Hepatocyte (in vitro differentiated cells): Measurements from ENCODE around the gene CFAP65. TPM values are rescaled to one million over a fixed set of nuclear protein-coding genes. Genes with fewer than 3 reads are reported as not detected.

ENCODE experiments used
- DNase-seq: peaks from one replicate; pipeline ENCODE4 v3.0.0-alpha.2; 2016; ENCODE audit warnings: low spot score
- H2AFZ ChIP-seq: fragments of 200-600 bp; sonication (generic); 2 replicates; pipeline ENCODE4 v1.6.0; 2016; ENCODE audit warnings: antibody characterized with exemption, mild to moderate bottlenecking
- H3K27ac ChIP-seq: fragments of 200-600 bp; sonication (generic); 2 replicates; pipeline ENCODE4 v1.5.1; 2016; ENCODE audit warnings: mild to moderate bottlenecking
- H3K27me3 ChIP-seq: fragments of 200-600 bp; sonication (generic); 2 replicates; pipeline ENCODE4 v1.6.1; 2016
- H3K36me3 ChIP-seq: fragments of 200-600 bp; sonication (generic); replicated peaks from 2 replicates; pipeline ENCODE4 v1.5.1; 2016; ENCODE audit warnings: low read depth; ENCODE audit not compliant: insufficient read depth
- H3K4me1 ChIP-seq: fragments of 200-600 bp; sonication (generic); 2 replicates; pipeline ENCODE4 v1.5.1; 2016; ENCODE audit warnings: mild to moderate bottlenecking, moderate library complexity; ENCODE audit not compliant: insufficient read depth
- H3K4me2 ChIP-seq: fragments of 200-600 bp; sonication (generic); 2 replicates; pipeline ENCODE4 v1.6.0; 2016
- H3K4me3 ChIP-seq: fragments of 200-600 bp; sonication (generic); 2 replicates; pipeline ENCODE4 v1.5.1; 2016; ENCODE audit warnings: mild to moderate bottlenecking
- H3K79me2 ChIP-seq: fragments of 200-600 bp; sonication (generic); 2 replicates; pipeline ENCODE4 v1.6.0; 2017; ENCODE audit warnings: mild to moderate bottlenecking
- H3K9me2 ChIP-seq: fragments of 200-600 bp; sonication (generic); replicated peaks from 2 replicates; pipeline ENCODE4 v1.6.0; 2017; ENCODE audit warnings: mild to moderate bottlenecking; ENCODE audit not compliant: insufficient read depth
- H3K9me3 ChIP-seq: fragments of 200-600 bp; sonication (generic); 2 replicates; pipeline ENCODE4 v1.5.1; 2016; ENCODE audit warnings: low read depth, mild to moderate bottlenecking
- H4K20me1 ChIP-seq: fragments of 200-600 bp; sonication (generic); 2 replicates; pipeline ENCODE4 v1.6.0; 2016; ENCODE audit warnings: mild to moderate bottlenecking; ENCODE audit not compliant: insufficient read depth, poor library complexity, severe bottlenecking
- CTCF ChIP-seq: fragments of 200-600 bp; sonication (generic); IDR thresholded peaks from 2 replicates; pipeline ENCODE4 v1.5.1; 2016; ENCODE audit warnings: antibody characterized with exemption, mild to moderate bottlenecking; ENCODE audit not compliant: poor library complexity
- EZH2 ChIP-seq: fragments of 200-600 bp; sonication (generic); IDR thresholded peaks from 2 replicates; pipeline ENCODE4 v1.6.1; 2016; ENCODE audit warnings: antibody characterized with exemption, mild to moderate bottlenecking, borderline replicate concordance
- EZH2phosphoT487 ChIP-seq: fragments of 200-600 bp; sonication (generic); IDR thresholded peaks from one replicate; pipeline ENCODE4 v1.6.1; 2018; ENCODE audit warnings: antibody characterized with exemption, mild to moderate bottlenecking, low read depth, moderate library complexity; ENCODE audit not compliant: unreplicated experiment, severe bottlenecking
- WGBS: methylation state at CpG from one replicate; pipeline ENCODE4 v1.1.6; 2016; ENCODE audit warnings: low lambda C conversion rate; ENCODE audit errors: missing lambda C conversion rate; 5-methylcytosine and 5-hydroxymethylcytosine counted together
- polyA plus RNA-seq: library from polyadenylated mRNA; unstranded; fragments of >200 nt; fragmentation: Nextera tagmentation; extraction: Ambion mirVana; gene quantifications from 2 replicates; pipeline ENCODE4 v1.2.1, GENCODE V29; 2016
- total RNA-seq: library from RNA; depleted of rRNA; stranded (reverse); fragments of >200 nt; gene quantifications from 2 replicates; pipeline ENCODE4 v1.2.3, GENCODE V29; 2014

Gene CFAP65
- total and polyA plus RNA-seq, 2 experiments from 2014 or later: 0.03 to 0.05 TPM

GRCh38 chr2:219034823-219035222 is 6.5 kb downstream of the CFAP65 start:
- Histone ChIP-seq H3K36me3 (no peaks in the 10 kb centered on the region), H2AFZ (no peak overlapping the region), H3K9me3 (no peaks in the 10 kb centered on the region), H3K4me1 (peaks cover 5% of the 10 kb centered on the region), H4K20me1 (no peaks in the 10 kb centered on the region), H3K9me2 (no peaks in the 10 kb centered on the region), H3K27me3 (peaks cover 14% of the 10 kb centered on the region), H3K4me2 (no peak overlapping the region), H3K79me2 (no peaks in the 10 kb centered on the region), H3K27ac (no peak overlapping the region), H3K4me3 (no peak overlapping the region)
- 42% methylated on average over 6 of the region's 6 CpGs for WGBS
- DNase-seq: no peak
- no peak for TF ChIP-seq EZH2
- no peak for TF ChIP-seq EZH2phosphoT487
- no peak for TF ChIP-seq CTCF

- no peaks in the 10 kb centered on the region for H3K79me2 ChIP-seq
- H3K27me3 ChIP-seq: peaks cover 14% of the 10 kb centered on the region
- 86% methylated on average over 23 of the region's 23 CpGs for WGBS
- no peak overlapping the region for H3K27ac ChIP-seq
- no peak overlapping the region for H3K4me3 ChIP-seq
- H3K9me3 ChIP-seq: no peaks in the 10 kb centered on the region
- H4K20me1 ChIP-seq: no peaks in the 10 kb centered on the region
- no peak overlapping the region for H2AFZ ChIP-seq
- TF ChIP-seq EZH2phosphoT487 (no peak), CTCF (no peak), EZH2 (no peak)
- no peaks in the 10 kb centered on the region for H3K4me1 ChIP-seq
- no peak overlapping the region for H3K4me2 ChIP-seq
- H3K36me3 ChIP-seq: no peaks in the 10 kb centered on the region
- H3K9me2 ChIP-seq: no peaks in the 10 kb centered on the region
- no peak for DNase-seq
These were observed 9.1 kb downstream of the CFAP65 start for GRCh38 chr2:219032051-219032745.

- Histone ChIP-seq H3K79me2 (no peaks in the 10 kb centered on the region), H3K36me3 (no peaks in the 10 kb centered on the region), H3K9me2 (no peaks in the 10 kb centered on the region), H3K4me1 (no peaks in the 10 kb centered on the region), H3K27me3 (peaks cover 14% of the 10 kb centered on the region), H3K4me2 (no peak overlapping the region), H3K27ac (no peak overlapping the region), H2AFZ (no peak overlapping the region), H3K9me3 (no peaks in the 10 kb centered on the region), H3K4me3 (no peak overlapping the region), H4K20me1 (no peaks in the 10 kb centered on the region)
- no peak for DNase-seq
- TF ChIP-seq CTCF: no peak
- TF ChIP-seq EZH2: no peak
- no peak for TF ChIP-seq EZH2phosphoT487
- WGBS: 84% methylated on average over 18 of the region's 21 CpGs
These were observed 10.1 kb downstream of the CFAP65 start for GRCh38 chr2:219031005-219031738.
